ENCODE results near the gene FERMT3.
A peak's percentile ranks its signal among the peaks of the same experiment; 100 is the strongest.

DNA sequence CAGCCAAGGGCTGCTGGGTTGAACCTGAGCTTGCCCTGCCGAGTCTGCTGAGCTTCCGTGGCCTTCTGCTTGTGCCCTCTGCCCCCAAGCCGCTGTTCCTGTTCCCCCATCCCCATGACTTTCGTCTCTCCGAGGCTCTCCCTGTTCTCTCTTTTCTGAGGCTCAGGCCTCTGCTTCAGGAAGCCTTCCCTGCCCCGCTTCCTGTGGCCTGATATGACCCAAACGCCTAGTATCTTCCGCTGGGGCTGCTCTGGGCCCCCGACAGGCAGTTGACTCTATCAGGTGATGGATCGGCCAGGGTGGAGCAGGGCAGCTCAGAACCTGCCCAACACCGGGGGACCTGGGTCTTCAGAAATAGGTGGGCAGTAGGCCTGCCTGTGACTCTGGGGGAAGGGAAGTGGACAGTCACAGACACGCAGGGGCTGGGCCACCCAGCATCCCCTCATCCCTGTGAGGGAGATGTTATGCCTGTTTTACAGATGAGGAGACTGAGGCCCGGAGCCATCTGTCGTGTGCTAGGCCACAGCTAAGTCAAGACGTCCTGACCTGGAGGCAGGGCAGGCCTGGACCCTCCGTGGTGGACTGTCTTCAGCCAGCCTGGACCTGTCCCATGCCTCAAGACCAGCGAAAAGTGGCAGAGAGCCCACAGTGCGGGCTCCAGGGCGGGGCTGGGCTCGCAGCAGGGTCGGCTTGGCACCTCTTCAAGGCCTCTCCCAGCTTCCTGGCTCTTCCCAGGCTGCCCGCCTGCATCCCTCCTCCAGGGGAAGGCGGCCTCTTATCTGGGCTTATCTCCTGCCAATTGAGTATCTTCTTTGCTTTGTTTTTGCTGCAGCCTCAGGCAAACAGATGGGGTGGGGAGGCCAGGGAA, 61.7 kb downstream of the FERMT3 start:
- TF ChIP-seq POLR2A (IDR thresholded peaks at IDR 0.05) (peak in 1 of 2 donors; percentile 35), CTCF (IDR thresholded peaks at IDR 0.05) (peak in 2 of 6 experiments; percentile 18 to 26)

Data from Peyer's patch (tissue), 4 donors.